ENCODE measurements around the gene SLC16A9. TPM values are rescaled to one million over a fixed set of nuclear protein-coding genes. Genes with fewer than 3 reads are reported as not detected.
"Not testable (repeated sequence)": the region's sequence is repeated elsewhere in the genome, so short reads cannot be mapped to it uniquely, and the experiment has no call there.

Gene SLC16A9
- total and polyA plus RNA-seq, 2 experiments from 2014 or later: not detected

GRCh38 chr10:59648711-59649201 lies 60.9 kb downstream of the SLC16A9 start:
- no peak overlapping the region for H2AFZ ChIP-seq
- no peaks in the 10 kb centered on the region for H3K4me1 ChIP-seq (ENCODE audit: insufficient read depth)
- no peaks in the 10 kb centered on the region for H3K9me2 ChIP-seq (ENCODE audit: insufficient read depth)
- no peak overlapping the region for H3K27ac ChIP-seq
- H3K27me3 ChIP-seq (replicated peaks; ENCODE audit: insufficient read depth): no peaks in the 10 kb centered on the region
- in situ Hi-C loops (cut with MboI): loop anchor here (25.0 kb wide), 2 partner anchors 389 to 789 kb away; no protein-coding TSS in a partner anchor
- no peaks in the 10 kb centered on the region for H3F3A ChIP-seq (ENCODE audit: insufficient read depth)
- H4K20me1 ChIP-seq (ENCODE audit: insufficient read depth): no peaks in the 10 kb centered on the region
- WGBS, 2 experiments (ENCODE audit: low coverage in 1 of 2, low lambda C conversion rate in 2 of 2, missing lambda C conversion rate in 2 of 2): 14 to 17% methylated on average over 7 of the region's 7 CpGs
- H3K9ac ChIP-seq: no peak overlapping the region
- H3K4me2 ChIP-seq (ENCODE audit: unreplicated experiment): no peak overlapping the region
- no peaks in the 10 kb centered on the region for H3K36me3 ChIP-seq (ENCODE audit: low read depth)
- TF ChIP-seq EZH2phosphoT487 (IDR thresholded peaks at IDR 0.05; ENCODE audit: insufficient read depth, low read depth): no peak
- no peak for TF ChIP-seq EZH2 (IDR thresholded peaks at IDR 0.05; ENCODE audit: insufficient read depth, poor library complexity, severe bottlenecking)
- no peaks in the 10 kb centered on the region for H3K9me3 ChIP-seq (ENCODE audit: low read depth)
- DNase-seq: peak; percentile 33
- no peak overlapping the region for H3K4me3 ChIP-seq
- no peaks in the 10 kb centered on the region for H3K79me2 ChIP-seq (ENCODE audit: insufficient read depth)

GRCh38 chr10:59644841-59645240 lies 64.8 kb downstream of the SLC16A9 start:
- Histone ChIP-seq H3F3A (ENCODE audit: insufficient read depth) (no peaks in the 10 kb centered on the region), H3K27me3 (replicated peaks; ENCODE audit: insufficient read depth) (no peaks in the 10 kb centered on the region), H3K9ac (no peak overlapping the region), H2AFZ (no peak overlapping the region), H3K27ac (no peak overlapping the region), H3K4me2 (ENCODE audit: unreplicated experiment) (no peak overlapping the region), H3K4me3 (no peak overlapping the region), H3K4me1 (ENCODE audit: insufficient read depth) (no peaks in the 10 kb centered on the region), H3K79me2 (ENCODE audit: insufficient read depth) (no peaks in the 10 kb centered on the region), H3K36me3 (ENCODE audit: low read depth) (no peaks in the 10 kb centered on the region), H3K9me2 (ENCODE audit: insufficient read depth) (no peaks in the 10 kb centered on the region), H4K20me1 (ENCODE audit: insufficient read depth) (no peaks in the 10 kb centered on the region), H3K9me3 (ENCODE audit: low read depth) (no peaks in the 10 kb centered on the region)
- TF ChIP-seq EZH2phosphoT487 (IDR thresholded peaks at IDR 0.05; ENCODE audit: insufficient read depth, low read depth) (no peak), EZH2 (IDR thresholded peaks at IDR 0.05; ENCODE audit: insufficient read depth, poor library complexity, severe bottlenecking) (no peak)
- no peak for DNase-seq
- in situ Hi-C loops (cut with MboI): loop anchor here (25.0 kb wide), 2 partner anchors 392 to 792 kb away; no protein-coding TSS in a partner anchor

GRCh38 chr10:59641688-59642087 lies 68.0 kb downstream of the SLC16A9 start:
- H3K4me2 ChIP-seq (ENCODE audit: unreplicated experiment); H2AFZ ChIP-seq; H3K9ac ChIP-seq; H3K9me3 ChIP-seq (ENCODE audit: low read depth); H3F3A ChIP-seq (ENCODE audit: insufficient read depth); H4K20me1 ChIP-seq (ENCODE audit: insufficient read depth); H3K4me3 ChIP-seq; H3K79me2 ChIP-seq (ENCODE audit: insufficient read depth); H3K27me3 ChIP-seq (replicated peaks; ENCODE audit: insufficient read depth); H3K36me3 ChIP-seq (ENCODE audit: low read depth); H3K4me1 ChIP-seq (ENCODE audit: insufficient read depth); H3K27ac ChIP-seq; DNase-seq; H3K9me2 ChIP-seq (ENCODE audit: insufficient read depth): not testable (repeated sequence)
- in situ Hi-C loops (cut with MboI): loop anchor here (25.0 kb wide), 2 partner anchors 396 to 796 kb away; no protein-coding TSS in a partner anchor

GRCh38 chr10:59635502-59636290 lies 74.0 kb downstream of the SLC16A9 start:
- Histone ChIP-seq H3K9me3 (ENCODE audit: low read depth) (no peaks in the 10 kb centered on the region), H2AFZ (no peak overlapping the region), H3K36me3 (ENCODE audit: low read depth) (no peaks in the 10 kb centered on the region), H3K27ac (no peak overlapping the region), H3K9me2 (ENCODE audit: insufficient read depth) (no peaks in the 10 kb centered on the region), H3K9ac (no peak overlapping the region), H4K20me1 (ENCODE audit: insufficient read depth) (no peaks in the 10 kb centered on the region), H3K4me1 (ENCODE audit: insufficient read depth) (no peaks in the 10 kb centered on the region), H3F3A (ENCODE audit: insufficient read depth) (no peaks in the 10 kb centered on the region), H3K4me2 (ENCODE audit: unreplicated experiment) (no peak overlapping the region), H3K4me3 (no peak overlapping the region), H3K79me2 (ENCODE audit: insufficient read depth) (no peaks in the 10 kb centered on the region), H3K27me3 (replicated peaks; ENCODE audit: insufficient read depth) (no peaks in the 10 kb centered on the region)
- DNase-seq: no peak
- in situ Hi-C loops (cut with MboI): loop anchor here (25.0 kb wide), 2 partner anchors 402 to 802 kb away; no protein-coding TSS in a partner anchor
- WGBS, 2 experiments (ENCODE audit: low coverage in 1 of 2, low lambda C conversion rate in 2 of 2, missing lambda C conversion rate in 2 of 2): 65 to 81% methylated on average over 1 of the region's 1 CpG
- TF ChIP-seq EZH2phosphoT487 (IDR thresholded peaks at IDR 0.05; ENCODE audit: insufficient read depth, low read depth): no peak
- TF ChIP-seq EZH2 (IDR thresholded peaks at IDR 0.05; ENCODE audit: insufficient read depth, poor library complexity, severe bottlenecking): no peak

All from GM23248 (cell line).